ENCODE data around the gene CINP.
"Not testable (repeated sequence)": the region's sequence is repeated elsewhere in the genome, so short reads cannot be mapped to it uniquely, and the experiment has no call there.

CINP gene

DNA sequence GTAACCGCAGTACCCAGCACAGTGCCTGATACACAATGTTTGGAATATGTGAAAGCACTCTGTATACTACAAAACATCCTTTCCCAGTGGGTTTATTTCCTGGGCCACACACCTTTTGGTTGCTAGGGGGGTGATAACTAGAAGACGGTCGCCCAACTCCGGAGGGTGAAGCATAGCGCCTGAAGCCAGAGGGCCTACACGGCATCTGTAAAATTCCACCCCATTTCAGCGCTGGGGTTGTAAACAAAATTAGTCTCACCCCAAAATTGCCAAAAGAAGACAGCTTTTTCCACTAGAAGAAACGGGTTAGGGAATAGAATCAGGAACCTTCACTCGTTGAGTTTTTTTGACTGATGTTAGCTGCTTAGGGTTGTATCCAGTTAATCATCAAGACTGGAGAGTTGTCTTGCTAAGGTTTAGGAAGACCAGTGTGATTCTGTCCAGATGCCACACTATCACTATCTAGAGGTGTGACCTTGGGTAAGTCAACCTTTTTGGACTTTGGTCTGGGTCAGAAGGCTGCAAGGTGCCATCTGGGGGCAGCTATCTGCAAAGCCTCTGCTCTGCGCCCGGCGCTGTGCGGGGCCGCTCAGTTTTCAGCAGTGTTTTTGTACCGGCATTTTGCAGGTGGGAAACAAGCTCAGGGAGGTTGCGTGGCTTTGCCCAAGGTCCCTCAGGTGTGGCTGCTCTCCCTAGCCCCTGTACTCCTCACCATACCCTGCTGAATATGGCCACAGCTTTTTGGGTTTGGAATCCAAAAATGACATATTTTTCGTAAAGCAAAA, 41.8 kb downstream of the CINP start:
- DNase-seq (ENCODE audit: low read depth in 2 of 2), result no peak

DNA sequence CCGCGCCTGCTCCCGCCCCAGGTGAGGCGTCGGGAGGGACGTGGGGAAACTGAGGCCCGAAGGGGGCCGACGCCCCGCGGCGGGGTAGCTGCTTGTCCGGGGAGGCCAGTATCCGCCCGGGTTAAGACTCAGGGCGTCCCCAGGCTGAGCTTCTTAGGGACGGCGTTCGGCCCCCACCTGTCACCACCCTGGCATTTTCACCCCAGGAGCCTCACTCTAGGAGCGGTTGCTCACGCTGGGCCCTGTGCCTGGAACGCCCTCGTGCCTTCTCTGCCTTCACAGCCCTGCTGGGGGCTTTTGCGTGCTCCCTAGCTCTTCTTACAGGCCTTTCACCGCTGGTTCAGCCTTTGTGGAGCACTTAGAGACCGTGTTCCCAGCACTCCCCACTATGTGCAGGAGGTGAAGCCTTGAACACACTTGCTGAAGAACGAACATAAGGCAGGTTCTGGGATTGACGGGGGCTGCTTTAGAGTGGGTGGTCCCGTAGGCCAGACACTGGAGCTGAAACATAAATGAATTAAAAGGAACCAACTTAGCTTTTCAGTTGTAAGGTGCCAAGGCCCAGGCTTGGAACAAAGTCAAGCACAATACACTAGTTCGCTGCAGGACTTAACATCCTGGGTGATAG, 42.5 kb downstream of the CINP start:
- no peak for DNase-seq (ENCODE audit: low read depth in 2 of 2)

DNA sequence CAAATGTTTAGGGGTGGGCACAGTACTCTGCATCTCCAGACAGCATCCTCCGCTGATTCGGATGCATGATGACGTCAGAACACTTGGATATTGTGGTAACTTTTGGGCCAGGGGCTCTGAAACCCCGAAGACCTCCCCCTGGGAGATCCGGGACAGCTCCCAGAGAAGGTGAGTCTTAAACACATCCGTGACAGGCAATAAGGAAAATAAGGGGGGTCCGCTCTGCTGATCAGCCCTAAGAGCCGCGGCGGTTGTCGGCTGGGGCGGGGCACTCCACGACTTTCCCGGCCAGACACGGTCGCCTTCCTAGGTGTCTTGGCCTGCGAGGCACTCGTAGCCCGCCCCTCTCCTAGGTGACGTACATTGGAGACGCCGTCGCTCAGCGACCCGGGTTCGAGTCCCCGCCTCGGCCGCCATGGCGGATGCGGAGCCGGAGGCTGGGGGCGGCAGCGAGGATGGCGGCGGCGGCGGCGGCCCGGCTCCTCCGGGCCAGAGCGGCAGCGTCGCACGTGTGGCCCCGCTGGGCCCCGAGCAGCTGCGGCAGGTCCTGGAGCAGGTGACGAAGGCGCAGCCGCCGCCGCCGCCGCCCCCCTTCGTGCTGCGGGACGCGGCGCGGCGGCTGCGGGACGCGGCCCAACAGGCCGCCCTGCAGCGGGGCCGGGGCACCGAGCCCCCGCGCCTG, 43.2 kb downstream of the CINP start, which contains the start of gene ZNF839:
Gene ZNF839 (plus strand): TSS at position 396 of the 682 bp plus-strand sequence. CDS start 20 bp downstream, at position 416.
- peak; percentile 95 to 97 for DNase-seq (ENCODE audit: low read depth in 2 of 2)

DNA sequence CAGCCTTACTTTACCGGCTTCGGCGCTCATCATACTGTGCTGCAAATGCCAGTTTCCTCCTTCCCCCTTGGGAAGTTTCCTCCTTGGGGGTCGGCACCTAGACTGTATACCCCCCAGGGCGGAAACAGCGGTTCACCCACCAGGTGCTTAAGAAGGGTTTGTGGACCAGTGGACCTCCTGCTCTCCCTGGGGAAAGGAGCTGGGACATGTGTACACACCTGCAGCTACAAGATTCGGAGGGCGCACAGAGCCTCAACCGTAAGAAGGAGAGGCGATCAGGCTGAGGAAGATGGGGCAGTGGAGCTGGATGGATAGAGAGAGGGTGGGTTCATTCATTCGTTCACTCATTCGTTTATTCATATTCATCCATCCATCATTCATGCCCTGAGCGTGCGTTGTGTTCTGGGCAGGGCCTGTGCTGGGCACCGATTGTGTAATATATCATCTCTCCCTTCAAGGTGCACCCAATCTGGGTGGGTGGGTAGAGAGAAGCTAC, 43.9 kb downstream of the CINP start:
- no peak for DNase-seq (ENCODE audit: low read depth in 2 of 2)

DNA sequence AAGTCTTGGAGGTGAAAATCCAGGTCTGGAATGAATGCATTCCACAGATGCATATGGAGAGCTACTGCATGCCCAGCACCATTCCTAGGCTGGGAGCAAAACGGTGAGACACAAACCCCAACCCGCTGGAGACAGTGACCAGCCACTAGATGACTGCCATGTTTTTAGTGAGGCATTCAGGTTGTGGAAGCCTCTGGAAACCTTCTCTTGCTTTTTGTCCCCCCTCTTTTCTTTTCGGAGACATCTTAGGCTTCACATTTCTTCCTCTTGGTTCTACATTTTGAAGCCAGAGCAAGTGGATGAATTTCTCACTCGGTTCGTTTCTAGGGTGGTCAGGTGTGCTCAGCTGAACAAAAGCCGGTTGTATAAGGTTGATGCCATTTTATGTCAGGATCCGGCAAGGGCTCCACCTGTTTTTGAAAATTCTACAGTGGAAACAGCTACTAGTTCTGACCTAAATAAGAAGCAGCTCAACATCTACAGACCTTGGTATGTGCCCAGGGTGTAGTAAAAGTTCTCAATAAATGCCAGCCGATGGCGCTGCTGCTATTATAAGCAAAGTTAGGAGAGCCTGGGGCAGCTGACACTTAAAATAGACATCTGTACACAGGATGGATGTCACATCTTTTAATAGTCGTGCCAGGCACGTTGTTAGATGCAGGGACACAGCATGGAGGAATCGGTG, 45.0 kb downstream of the CINP start:
- no peak for DNase-seq (ENCODE audit: low read depth in 2 of 2)

DNA sequence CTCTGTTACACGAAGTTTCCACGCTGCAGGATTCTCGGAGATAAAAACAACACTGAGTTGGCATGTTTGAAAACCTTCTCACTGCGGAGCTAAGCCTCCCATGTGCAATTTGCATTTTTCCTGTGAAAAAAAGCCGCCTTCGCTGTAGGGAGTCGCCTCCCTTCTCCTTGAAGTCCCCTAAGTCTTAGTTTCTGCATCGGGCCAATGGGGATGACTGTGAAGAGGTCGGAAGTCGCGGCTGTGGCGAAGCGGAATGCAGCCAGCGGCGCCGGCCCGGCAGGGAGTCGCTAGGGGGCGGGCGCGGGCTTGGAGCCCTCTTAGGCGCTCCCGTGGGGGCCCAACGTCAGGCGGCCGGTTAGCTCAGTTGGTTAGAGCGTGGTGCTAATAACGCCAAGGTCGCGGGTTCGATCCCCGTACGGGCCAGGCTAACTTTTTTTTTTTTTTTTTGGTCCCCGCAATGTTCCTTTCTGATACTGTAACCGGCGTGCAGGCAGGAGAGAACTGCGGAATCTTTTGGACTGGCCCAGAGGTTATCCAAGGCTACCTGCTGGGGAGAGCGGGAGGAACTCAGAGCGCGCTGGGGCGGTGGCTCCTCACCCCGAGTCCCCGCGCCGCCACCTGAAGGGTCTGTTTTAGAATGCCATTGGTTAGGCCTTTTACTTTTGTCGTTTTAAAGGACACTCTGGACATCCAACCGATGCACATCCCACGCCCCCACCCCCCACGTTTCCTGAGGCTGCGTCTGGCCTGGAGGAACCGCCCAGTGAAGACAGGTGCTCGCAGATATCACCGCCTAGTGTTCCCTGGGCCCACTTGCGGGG, 45.7 kb downstream of the CINP start:
- DNase-seq (ENCODE audit: low read depth in 2 of 2), result peak; percentile 88 to 97

DNA sequence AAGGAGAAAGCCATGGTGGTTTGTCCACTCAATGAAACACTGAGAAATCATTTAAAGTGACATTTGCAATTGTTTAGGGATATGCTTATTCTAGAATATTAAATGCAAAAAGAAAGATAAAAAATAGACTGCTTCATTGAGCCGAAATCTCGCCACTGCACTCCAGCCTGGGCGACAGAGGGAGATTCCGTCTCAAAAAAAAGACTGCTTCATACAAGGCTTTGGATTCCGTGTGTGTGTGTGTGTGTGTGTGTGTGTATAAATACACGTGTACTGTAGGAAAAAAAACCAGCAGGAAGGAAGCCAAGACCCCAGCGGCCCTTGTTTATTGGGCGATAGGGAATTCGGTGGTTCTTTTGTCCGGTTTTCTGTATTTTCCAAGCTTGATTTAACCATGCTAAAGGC, 46.4 kb downstream of the CINP start:
- no peak for DNase-seq (ENCODE audit: low read depth in 2 of 2)

DNA sequence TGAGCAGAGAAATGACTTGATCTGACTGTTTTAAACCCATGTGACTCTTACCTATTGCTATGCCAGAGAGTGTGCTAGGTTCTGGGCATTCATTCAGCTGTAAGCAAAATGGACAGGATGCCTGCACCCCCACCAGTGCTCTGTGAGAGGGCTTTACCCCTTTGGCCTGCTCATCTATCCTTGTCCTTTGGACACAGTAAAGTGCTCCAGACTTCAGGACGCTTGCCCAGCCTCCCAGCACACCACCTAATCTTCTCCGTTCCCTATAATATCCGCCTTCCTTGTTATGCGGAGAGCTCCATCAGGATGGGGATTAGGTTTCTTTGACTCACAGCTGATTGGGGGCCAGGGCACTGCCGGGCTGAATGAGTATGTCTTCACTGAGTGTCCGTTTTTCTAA, 47.6 kb downstream of the CINP start:
- DNase-seq (ENCODE audit: low read depth in 2 of 2), result no peak

DNA sequence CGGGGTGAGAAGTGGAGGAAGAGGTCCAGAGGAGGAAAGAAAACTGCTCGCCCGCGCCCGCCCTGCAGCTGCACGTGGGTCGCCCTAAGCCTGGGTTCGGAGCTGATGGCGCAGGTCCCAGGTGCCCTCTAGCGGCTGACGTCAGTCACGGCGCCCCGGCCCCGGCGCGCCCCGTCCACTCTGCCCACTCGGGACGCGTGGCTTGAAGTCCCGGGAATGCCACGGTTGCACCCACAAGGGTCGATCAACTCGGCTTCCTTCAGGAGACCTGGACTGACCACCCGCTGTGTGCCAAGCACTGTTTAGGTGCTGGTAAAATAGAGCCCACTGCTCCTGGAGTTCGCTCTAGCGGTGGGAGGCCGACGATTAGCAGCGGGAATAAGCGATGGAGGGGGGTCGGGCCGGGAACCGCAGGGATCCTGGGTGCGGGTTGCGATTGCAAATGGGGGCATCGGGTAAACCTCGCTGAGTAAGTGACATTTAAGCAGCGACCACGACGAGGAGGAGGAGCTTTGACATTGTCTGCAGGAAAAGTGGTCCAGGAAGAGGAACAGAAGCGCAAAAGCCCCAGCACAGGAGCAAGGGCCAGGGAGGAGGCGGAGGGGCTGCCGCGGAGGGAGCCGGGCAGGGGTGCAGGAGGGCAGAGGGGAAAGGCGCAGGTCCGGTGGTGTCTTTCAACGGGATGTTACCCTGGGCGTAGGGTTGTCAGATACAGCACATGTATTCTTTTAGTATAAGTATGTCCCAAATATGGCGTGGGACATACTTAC, 48.3 kb downstream of the CINP start:
- peak; percentile 72 to 75 for DNase-seq (ENCODE audit: low read depth in 2 of 2)

DNA sequence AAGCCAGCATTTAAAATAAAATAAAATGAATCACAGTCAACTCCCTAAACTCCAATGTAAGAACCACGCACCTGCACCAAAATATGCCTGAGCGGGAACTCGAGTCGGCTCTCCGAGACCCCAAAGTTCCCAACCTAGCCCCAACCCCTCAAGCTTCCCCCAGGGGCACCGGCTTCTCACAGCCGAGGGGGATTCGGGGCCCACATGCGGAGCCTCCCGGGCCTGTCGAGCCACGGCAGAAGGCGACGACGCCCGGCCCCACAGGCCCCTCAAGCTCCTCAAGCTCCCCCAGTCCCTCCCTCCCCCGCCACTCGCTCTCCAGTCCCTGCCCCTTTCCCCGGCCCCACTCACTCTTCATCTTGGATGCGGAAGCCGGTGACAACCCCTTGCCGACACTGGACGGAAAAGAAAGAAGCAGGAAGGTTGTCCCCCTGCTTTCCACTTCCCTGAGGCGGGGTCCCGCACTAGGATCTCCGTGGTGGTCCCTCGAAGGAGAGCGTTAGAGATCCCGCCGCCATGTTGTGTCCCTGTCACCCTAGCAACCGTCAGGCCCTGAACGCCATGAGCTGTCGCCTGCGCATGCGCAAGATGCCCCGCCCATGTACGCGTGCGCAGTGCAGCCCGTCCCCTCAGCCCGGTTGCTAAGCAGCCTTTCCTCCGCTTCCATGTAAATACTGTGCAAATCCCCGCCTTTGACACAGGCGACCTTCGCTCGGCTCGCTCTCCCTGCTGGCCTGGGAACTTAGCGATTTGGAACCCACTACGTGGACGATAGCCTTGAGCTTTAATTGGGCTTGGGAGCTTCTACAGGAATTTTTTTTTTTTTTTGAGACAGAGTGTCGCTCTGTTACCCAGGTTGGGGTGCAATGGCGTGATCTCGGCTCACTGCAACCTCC, 57.8 kb downstream of the CINP start, which contains the start of gene MOK:
Gene MOK (minus strand): TSS at position 554 of the 896 bp plus-strand sequence. CDS start 196 bp downstream, at position 358.
- DNase-seq (ENCODE audit: low read depth in 2 of 2), result peak; percentile 90 to 96

DNA sequence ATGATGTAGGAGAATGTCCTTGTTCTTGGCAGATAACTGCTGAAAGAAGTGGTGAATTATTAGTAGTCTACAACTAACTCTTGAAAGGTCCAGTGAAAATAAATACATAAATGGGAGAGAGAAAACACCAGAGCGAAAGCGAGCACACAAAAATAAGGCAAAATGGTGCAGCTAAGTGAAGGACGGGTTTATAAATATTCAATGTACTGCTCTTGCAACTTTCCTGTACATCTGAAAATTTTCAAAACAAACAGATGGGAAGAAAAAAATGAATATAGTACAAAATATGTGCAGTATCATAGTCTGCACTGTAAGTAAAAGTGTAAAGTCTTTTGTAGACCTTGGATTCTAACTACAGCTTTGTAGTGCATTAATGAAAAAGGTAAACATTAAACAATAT, 59.0 kb downstream of the CINP start:
- DNase-seq (ENCODE audit: low read depth in 2 of 2), result no peak

DNA sequence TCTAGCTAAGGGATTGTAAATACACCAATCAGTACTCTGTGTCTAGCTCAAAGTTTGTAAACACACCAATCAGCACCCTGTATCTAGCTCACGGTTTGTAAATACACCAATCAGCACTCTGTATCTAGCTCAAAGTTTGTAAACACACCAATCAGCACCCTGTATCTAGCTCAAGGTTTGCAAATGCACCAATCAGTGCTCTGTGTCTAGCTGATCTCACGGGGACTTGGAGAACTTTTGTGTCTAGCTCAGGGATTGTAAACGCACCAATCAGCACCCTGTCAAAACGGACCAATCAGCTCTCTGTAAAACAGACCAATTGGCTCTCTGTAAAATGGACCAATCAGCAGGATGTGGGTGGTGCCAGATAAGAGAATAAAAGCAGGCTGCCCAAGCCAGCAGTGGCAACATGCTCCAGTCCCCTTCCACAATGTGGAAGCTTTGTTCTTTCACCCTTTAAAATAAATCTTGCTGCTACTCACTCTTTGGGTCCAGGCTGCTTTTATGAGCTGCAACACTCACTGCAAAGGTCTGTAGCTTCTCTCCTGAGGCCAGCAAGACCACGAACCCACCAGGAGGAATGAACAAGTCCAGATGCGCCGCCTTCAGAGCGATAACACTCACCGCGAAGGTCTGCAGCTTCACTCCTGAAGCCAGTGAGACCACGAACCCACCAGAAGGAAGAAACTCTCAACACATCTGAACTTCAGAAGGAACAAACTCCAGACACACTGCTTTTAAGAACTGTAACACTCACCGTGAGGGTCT, 64.2 kb downstream of the CINP start:
- DNase-seq (ENCODE audit: low read depth in 2 of 2), result not testable (repeated sequence)

All from stimulated activated CD4-positive, alpha-beta T cell treated with anti-CD3 and anti-CD28 coated beads, Interleukin-4, amount 100 ng/mL, for 48 hours (primary cell).